Keratinocyte (primary cell): ENCODE measurements around the gene ZNF423. TPM values are rescaled to one million over a fixed set of nuclear protein-coding genes. Genes with fewer than 3 reads are reported as not detected.

Experiments
- DNase-seq: peaks from one replicate; pipeline ENCODE4 v3.0.0-alpha.2; 2011; ENCODE audit warnings: low read depth, missing footprints, low spot score
- FAIRE-seq: peaks from 2 replicates; lab custom pipeline; 2011; peaks lifted over from hg19 to GRCh38; lab: Jason Lieb, UNC
- H2AFZ ChIP-seq: 2 replicates; pipeline ENCODE4 v1.6.0; 2012; ENCODE audit warnings: low read length, control low read depth, inconsistent platforms; ENCODE audit not compliant: control insufficient read depth
- H3K27ac ChIP-seq: 2 replicates; pipeline ENCODE4 v1.5.1; 2011; ENCODE audit warnings: low read length; ENCODE audit not compliant: control insufficient read depth, insufficient read depth
- H3K27me3 ChIP-seq: 3 replicates; pipeline ENCODE4 v1.6.0; 2011; ENCODE audit warnings: low read length; ENCODE audit not compliant: control insufficient read depth, insufficient read depth; ENCODE audit errors: extremely low read depth
- H3K36me3 ChIP-seq, 2 experiments: 2 replicates in 1 of 2; 3 replicates in 1 of 2; pipeline ENCODE4 v1.5.1; 2011; ENCODE audit warnings: low read length in 2 of 2, mild to moderate bottlenecking in 1 of 2; ENCODE audit not compliant: control insufficient read depth in 2 of 2, insufficient read depth in 2 of 2; ENCODE audit errors: extremely low read depth in 1 of 2
- H3K4me1 ChIP-seq: 3 replicates; pipeline ENCODE4 v1.5.1; 2011; ENCODE audit warnings: low read length; ENCODE audit not compliant: control insufficient read depth, insufficient read depth; ENCODE audit errors: extremely low read depth
- H3K4me2 ChIP-seq: 3 replicates; pipeline ENCODE4 v1.6.0; 2011; ENCODE audit warnings: low read depth, low read length; ENCODE audit not compliant: control insufficient read depth, insufficient read depth; ENCODE audit errors: extremely low read depth
- H3K4me3 ChIP-seq, 3 experiments: fragments of 200-600 bp in 1 of 3; sonication (generic) in 1 of 3; 2 replicates in 2 of 3; 3 replicates in 1 of 3; pipeline ENCODE4 v1.5.1; 2011 to 2016; ENCODE audit warnings: low read length in 3 of 3, mild to moderate bottlenecking in 3 of 3, control low read depth in 2 of 3, inconsistent platforms in 1 of 3, low read depth in 1 of 3, mixed read lengths in 1 of 3, mixed run types in 1 of 3, moderate library complexity in 1 of 3; ENCODE audit not compliant: control insufficient read depth in 2 of 3, insufficient read depth in 2 of 3; ENCODE audit errors: extremely low read depth in 1 of 3
- H3K79me2 ChIP-seq: 2 replicates; pipeline ENCODE4 v1.6.0; 2012; ENCODE audit warnings: low read length; ENCODE audit not compliant: control insufficient read depth, insufficient read depth
- H3K9ac ChIP-seq: 3 replicates; pipeline ENCODE4 v1.6.0; 2011; ENCODE audit warnings: low read length; ENCODE audit not compliant: control insufficient read depth, insufficient read depth; ENCODE audit errors: extremely low read depth
- H3K9me1 ChIP-seq: 3 replicates; pipeline ENCODE4 v1.6.0; 2011; ENCODE audit warnings: low read length; ENCODE audit not compliant: control insufficient read depth, insufficient read depth; ENCODE audit errors: extremely low read depth
- H3K9me3 ChIP-seq: 2 replicates; pipeline ENCODE4 v1.5.1; 2012; ENCODE audit warnings: low read depth, low read length; ENCODE audit not compliant: control insufficient read depth
- H4K20me1 ChIP-seq: 3 replicates; pipeline ENCODE4 v1.6.0; 2011; ENCODE audit warnings: low read length; ENCODE audit not compliant: control insufficient read depth, insufficient read depth; ENCODE audit errors: extremely low read depth
- CTCF ChIP-seq, 3 experiments: IDR thresholded peaks in 1 of 3; conservative IDR thresholded peaks in 1 of 3; optimal IDR thresholded peaks in 1 of 3; 2 replicates in 2 of 3; 3 replicates in 1 of 3; pipeline versions ENCODE3 to v1.5.1; 2011; ENCODE audit warnings: low read length in 3 of 3, mild to moderate bottlenecking in 3 of 3, moderate library complexity in 2 of 3, control low read depth in 1 of 3, inconsistent platforms in 1 of 3; ENCODE audit not compliant: insufficient read depth in 2 of 3; ENCODE audit errors: extremely low read depth in 1 of 3
- EZH2 ChIP-seq: IDR thresholded peaks from one replicate; pipeline ENCODE4 v1.6.1; 2012; ENCODE audit warnings: inconsistent platforms, mild to moderate bottlenecking, low read length, moderate library complexity
- dilution Hi-C: fragments of 300-500 bp; cut with MboI; formaldehyde crosslinking; loops from one replicate; pipeline ENCODE4 v1.7.0; 2020; ENCODE audit warnings: low sequenced_read_pairs; ENCODE audit not compliant: extremely low pct_ligation_motif_present
- polyA plus RNA-seq, 5 experiments: library from polyadenylated mRNA; depleted of rRNA in 3 of 5; stranded (reverse) in 3 of 5; stranded (forward) in 1 of 5; unstranded in 1 of 5; fragments of >200 nt; gene quantifications; 1 replicate in 1 of 5; 2 replicates in 3 of 5; 3 replicates in 1 of 5; pipeline versions ENCODE4 v1.2.1 to v1.2.3, GENCODE V29; 2011 to 2012; ENCODE audit warnings: missing spikeins in 2 of 5, low read depth in 1 of 5, low replicate concordance in 1 of 5

ZNF423 gene
- polyA plus RNA-seq, 1 donor (not counting 4 experiments of a cell fraction or from before 2014, with no cell fraction given) = 0.05 TPM

DNA sequence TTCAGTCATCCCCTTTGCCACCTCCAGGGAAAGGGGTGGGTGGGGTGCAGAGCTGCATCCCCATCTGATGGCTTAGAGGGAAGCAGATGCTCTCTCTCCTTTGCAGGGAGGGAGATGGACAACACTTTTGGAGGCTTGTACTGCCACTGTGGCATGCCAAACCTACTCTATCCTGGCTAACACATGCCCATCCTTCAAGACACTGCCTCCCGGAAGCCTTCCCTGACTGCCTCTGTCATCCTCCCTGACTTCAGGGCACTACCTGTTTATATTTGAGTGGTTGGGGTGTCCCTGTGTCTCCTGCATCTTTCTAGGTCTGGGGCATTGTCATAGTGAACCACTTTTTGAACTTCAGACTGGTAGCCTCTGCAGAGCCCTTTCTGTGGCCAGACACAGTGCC, 202.3 kb downstream of the ZNF423 start:
- no peaks in the 10 kb centered on the region for H4K20me1 ChIP-seq
- H3K36me3 ChIP-seq = no peaks in the 10 kb centered on the region
- H3K9me1 ChIP-seq = no peaks in the 10 kb centered on the region
- H3K4me3 ChIP-seq = no peak overlapping the region
- dilution Hi-C loops = no loop called here
- TF ChIP-seq CTCF (optimal IDR thresholded peaks at IDR 0.05 in 1 of 3, IDR thresholded peaks at IDR 0.05 in 1 of 3, conservative IDR thresholded peaks at IDR 0.05 in 1 of 3; ENCODE audit: extremely low read depth in 1 of 3, insufficient read depth in 2 of 3, low read length in 3 of 3) = no peak
- no peak for TF ChIP-seq EZH2
- H2AFZ ChIP-seq = no peak overlapping the region
- H3K27ac ChIP-seq = no peak overlapping the region
- peaks cover 3% of the 10 kb centered on the region for H3K27me3 ChIP-seq
- FAIRE-seq (no peak), DNase-seq (no peak)
- no peaks in the 10 kb centered on the region for H3K4me1 ChIP-seq
- no peak overlapping the region for H3K4me2 ChIP-seq
- no peaks in the 10 kb centered on the region for H3K79me2 ChIP-seq
- no peaks in the 10 kb centered on the region for H3K9me3 ChIP-seq
- no peak overlapping the region for H3K9ac ChIP-seq

DNA sequence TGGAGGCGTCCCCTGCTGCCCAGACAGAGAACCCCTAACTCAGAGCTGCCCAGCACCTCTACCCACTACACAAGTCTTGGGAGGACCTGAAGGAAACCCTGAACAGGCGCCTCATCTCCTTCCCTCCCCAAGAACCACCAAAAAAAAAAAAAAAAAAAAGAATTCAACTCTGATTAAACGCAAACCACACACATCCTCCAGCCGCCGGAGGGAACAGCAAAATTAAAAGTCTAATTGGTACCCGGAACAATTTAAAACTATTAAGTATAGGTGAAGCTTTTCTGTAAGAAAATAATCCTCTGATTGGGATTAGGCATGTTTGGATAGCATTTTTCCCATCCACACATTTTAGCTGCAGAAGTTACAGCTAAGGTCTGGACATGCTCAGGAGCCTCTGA, 202.7 kb downstream of the ZNF423 start:
- Histone ChIP-seq H3K9me1 (no peaks in the 10 kb centered on the region), H3K27ac (no peak overlapping the region), H3K4me2 (no peak overlapping the region), H3K9ac (no peak overlapping the region), H3K27me3 (peaks cover 3% of the 10 kb centered on the region), H3K4me1 (no peaks in the 10 kb centered on the region), H3K4me3 (no peak overlapping the region), H2AFZ (no peak overlapping the region), H4K20me1 (no peaks in the 10 kb centered on the region), H3K79me2 (no peaks in the 10 kb centered on the region), H3K9me3 (no peaks in the 10 kb centered on the region), H3K36me3 (no peaks in the 10 kb centered on the region)
- DNase-seq = no peak
- TF ChIP-seq CTCF (optimal IDR thresholded peaks at IDR 0.05 in 1 of 3, IDR thresholded peaks at IDR 0.05 in 1 of 3, conservative IDR thresholded peaks at IDR 0.05 in 1 of 3; ENCODE audit: extremely low read depth in 1 of 3, insufficient read depth in 2 of 3, low read length in 3 of 3) (no peak), EZH2 (no peak)
- dilution Hi-C loops = no loop called here
- no peak for FAIRE-seq
